Ovary (tissue), 3 donors: ENCODE measurements around the gene WTAP.

Experiments
- CTCF ChIP-seq, 3 donors: fragments of 450-650 bp in 2 of 3; fragments of 200-600 bp in 1 of 3; IDR thresholded peaks; one replicate each; pipeline versions ENCODE4 v1.5.1 to v1.8.0; 2016 to 2022; ENCODE audit warnings: antibody characterized with exemption in 3 of 3, mild to moderate bottlenecking in 1 of 3
- POLR2A ChIP-seq: fragments of 450-650 bp; IDR thresholded peaks from one replicate; pipeline ENCODE4 v1.6.1; 2017; ENCODE audit warnings: antibody characterized with exemption, mild to moderate bottlenecking, moderate library complexity
- donor health status: DM: no; HTN: no; CAD: no.

- TF ChIP-seq CTCF (IDR thresholded peaks at IDR 0.05) (no peak), POLR2A (no peak)
Measured at GRCh38 chr6:159760602-159761057, 33.3 kb downstream of the WTAP start.
